Neural crest cell (in vitro differentiated cells): Measurements from ENCODE around the gene NIP7. TPM values are rescaled to one million over a fixed set of nuclear protein-coding genes. Genes with fewer than 3 reads are reported as not detected.
A peak's percentile ranks its signal among the peaks of the same experiment; 100 is the strongest.

Experiments
- DNase-seq: peaks from one replicate; pipeline ENCODE4 v3.0.0; 2021; ENCODE audit warnings: low read depth, mixed read lengths, low spot score
- H3K27ac Mint-ChIP-seq: one replicate; pipeline ENCODE4 v1.8.0; 2021; ENCODE audit warnings: mild to moderate bottlenecking, mixed read lengths; ENCODE audit not compliant: unreplicated experiment
- H3K27me3 Mint-ChIP-seq: 2 replicates; pipeline ENCODE4 v1.8.0; 2021; ENCODE audit warnings: low read depth, mild to moderate bottlenecking, mixed read lengths
- H3K36me3 Mint-ChIP-seq: 2 replicates; pipeline ENCODE4 v1.8.0; 2021; ENCODE audit warnings: low read depth, mild to moderate bottlenecking, mixed read lengths
- H3K4me1 Mint-ChIP-seq: 2 replicates; pipeline ENCODE4 v1.8.0; 2021; ENCODE audit warnings: mixed read lengths
- H3K4me3 Mint-ChIP-seq: one replicate; pipeline ENCODE4 v1.8.0; 2021; ENCODE audit warnings: mild to moderate bottlenecking, mixed read lengths
- H3K9me3 Mint-ChIP-seq: 2 replicates; pipeline ENCODE4 v1.8.0; 2021; ENCODE audit warnings: mixed read lengths
- total RNA-seq: library from RNA; stranded (reverse); gene quantifications from 2 replicates; pipeline ENCODE4 v1.2.1, GENCODE V29; 2021
- TF ChIP-seq, protein P1 (sequence below): fragments of 200-600 bp; sonication (generic); conservative IDR thresholded peaks from 2 replicates; pipeline ENCODE4 v1.5.0; 2021; ENCODE audit warnings: antibody characterized with exemption, mild to moderate bottlenecking

The NIP7 gene
- total RNA-seq, 1 donor from 2014 or later: 42.3 TPM

DNA sequence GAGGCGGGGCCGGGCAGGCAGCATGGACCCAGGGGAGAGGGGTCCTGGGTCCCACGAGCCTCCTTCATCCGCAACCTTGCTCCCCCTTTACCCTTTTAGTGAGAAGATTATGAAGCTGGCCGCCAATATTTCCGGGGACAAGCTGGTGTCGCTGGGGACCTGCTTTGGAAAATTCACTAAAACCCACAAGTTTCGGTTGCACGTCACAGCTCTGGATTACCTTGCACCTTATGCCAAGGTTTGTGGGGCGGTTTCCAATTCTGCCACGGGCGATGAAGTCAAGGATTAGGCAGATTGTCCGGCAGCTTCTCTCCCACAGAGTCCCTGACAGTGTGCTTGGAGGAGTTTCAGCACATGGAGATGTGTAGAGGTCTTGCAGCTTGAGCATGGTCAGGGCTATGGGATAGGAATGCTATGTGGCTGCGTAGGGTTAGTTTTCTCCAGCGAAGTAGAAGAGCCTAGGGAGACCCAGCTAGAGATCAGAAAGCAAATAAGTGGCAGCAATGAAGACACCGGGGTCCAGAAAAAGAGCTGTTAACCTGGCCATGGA is 598 bp downstream of the NIP7 start:
- Mint-ChIP-seq H3K27me3 (no peaks in the 10 kb centered on the region), H3K27ac (peak overlapping the region; percentile 93), H3K36me3 (peaks cover 16% of the 10 kb centered on the region), H3K4me1 (peaks cover 31% of the 10 kb centered on the region), H3K9me3 (no peaks in the 10 kb centered on the region), H3K4me3 (peak overlapping the region; percentile 99)
- no peak for DNase-seq
- TF ChIP-seq, protein P1, sequence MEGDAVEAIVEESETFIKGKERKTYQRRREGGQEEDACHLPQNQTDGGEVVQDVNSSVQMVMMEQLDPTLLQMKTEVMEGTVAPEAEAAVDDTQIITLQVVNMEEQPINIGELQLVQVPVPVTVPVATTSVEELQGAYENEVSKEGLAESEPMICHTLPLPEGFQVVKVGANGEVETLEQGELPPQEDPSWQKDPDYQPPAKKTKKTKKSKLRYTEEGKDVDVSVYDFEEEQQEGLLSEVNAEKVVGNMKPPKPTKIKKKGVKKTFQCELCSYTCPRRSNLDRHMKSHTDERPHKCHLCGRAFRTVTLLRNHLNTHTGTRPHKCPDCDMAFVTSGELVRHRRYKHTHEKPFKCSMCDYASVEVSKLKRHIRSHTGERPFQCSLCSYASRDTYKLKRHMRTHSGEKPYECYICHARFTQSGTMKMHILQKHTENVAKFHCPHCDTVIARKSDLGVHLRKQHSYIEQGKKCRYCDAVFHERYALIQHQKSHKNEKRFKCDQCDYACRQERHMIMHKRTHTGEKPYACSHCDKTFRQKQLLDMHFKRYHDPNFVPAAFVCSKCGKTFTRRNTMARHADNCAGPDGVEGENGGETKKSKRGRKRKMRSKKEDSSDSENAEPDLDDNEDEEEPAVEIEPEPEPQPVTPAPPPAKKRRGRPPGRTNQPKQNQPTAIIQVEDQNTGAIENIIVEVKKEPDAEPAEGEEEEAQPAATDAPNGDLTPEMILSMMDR: no peak

GRCh38 chr16:69344171-69344570 is 4.6 kb downstream of the NIP7 start:
- Mint-ChIP-seq H3K9me3 (no peaks in the 10 kb centered on the region), H3K27ac (no peak overlapping the region), H3K27me3 (no peaks in the 10 kb centered on the region), H3K4me3 (no peak overlapping the region), H3K4me1 (peaks cover 20% of the 10 kb centered on the region), H3K36me3 (peaks cover 12% of the 10 kb centered on the region)
- TF ChIP-seq, protein P1: no peak
- DNase-seq: no peak

GRCh38 chr16:69345923-69346322 is 6.4 kb downstream of the NIP7 start:
- Mint-ChIP-seq H3K27ac (no peak overlapping the region), H3K36me3 (peaks cover 11% of the 10 kb centered on the region), H3K9me3 (no peaks in the 10 kb centered on the region)

DNA sequence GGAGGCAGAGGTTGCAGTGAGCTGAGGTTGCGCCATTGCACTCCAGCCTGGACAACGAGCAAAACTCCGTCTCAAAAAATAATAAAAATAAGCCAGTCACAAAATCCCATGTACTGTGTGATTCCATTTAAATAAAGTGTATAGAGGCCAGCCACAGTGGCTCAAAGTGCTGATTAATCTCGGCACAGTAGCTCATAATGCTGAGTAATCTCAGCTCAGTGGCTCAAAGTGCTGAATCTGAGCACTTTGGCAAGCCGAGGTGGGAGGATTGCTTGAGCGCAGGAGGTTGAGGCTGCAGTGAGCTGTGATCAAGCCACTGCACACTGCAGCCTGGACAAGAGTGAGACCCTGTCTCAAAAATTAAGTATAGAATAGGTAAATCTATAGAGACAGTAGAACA is 7.1 kb downstream of the NIP7 start:
- Mint-ChIP-seq H3K4me3 (no peak overlapping the region), H3K36me3 (peaks cover 4% of the 10 kb centered on the region), H3K4me1 (no peaks in the 10 kb centered on the region), H3K27me3 (no peaks in the 10 kb centered on the region), H3K27ac (no peak overlapping the region), H3K9me3 (no peaks in the 10 kb centered on the region)
- TF ChIP-seq, protein P1: no peak
- no peak for DNase-seq

More at GRCh38 chr16:69345923-69346322, 6.4 kb downstream of the NIP7 start:
- Mint-ChIP-seq H3K27me3 (no peaks in the 10 kb centered on the region), H3K4me1 (peaks cover 7% of the 10 kb centered on the region), H3K4me3 (no peak overlapping the region)
- TF ChIP-seq, protein P1: no peak
- no peak for DNase-seq

- Mint-ChIP-seq H3K27ac (no peak overlapping the region), H3K27me3 (no peaks in the 10 kb centered on the region), H3K9me3 (no peaks in the 10 kb centered on the region), H3K4me3 (no peak overlapping the region), H3K4me1 (no peaks in the 10 kb centered on the region), H3K36me3 (peaks cover 3% of the 10 kb centered on the region)
- no peak for DNase-seq
- TF ChIP-seq, protein P1: no peak
These were observed 8.7 kb downstream of the NIP7 start for GRCh38 chr16:69348222-69348621.
